MG63 (cell line): Measurements from ENCODE around the gene EPB41L1. TPM values are rescaled to one million over a fixed set of nuclear protein-coding genes. Genes with fewer than 3 reads are reported as not detected.

Experiments used
- DNase-seq: peaks from one replicate; pipeline ENCODE4 v3.0.0-alpha.2; 2020
- H3K27me3 ChIP-seq: fragments of 250-450 bp; sonication (Bioruptor Pico); 2 replicates; pipeline ENCODE4 v1.5.1; 2020; ENCODE audit warnings: mild to moderate bottlenecking, moderate library complexity
- H3K36me3 ChIP-seq: fragments of 250-450 bp; sonication (Bioruptor Pico); 2 replicates; pipeline ENCODE4 v1.5.1; 2020; ENCODE audit warnings: mild to moderate bottlenecking, moderate library complexity
- H3K4me3 ChIP-seq: fragments of 250-450 bp; sonication (Bioruptor Pico); 2 replicates; pipeline ENCODE4 v1.5.1; 2020; ENCODE audit warnings: mild to moderate bottlenecking, moderate library complexity
- H3K9me3 ChIP-seq: fragments of 250-450 bp; sonication (Bioruptor Pico); 2 replicates; pipeline ENCODE4 v1.5.1; 2020; ENCODE audit warnings: mild to moderate bottlenecking, moderate library complexity
- total RNA-seq: library from RNA; depleted of rRNA; stranded (reverse); fragments of >200 nt; shearing (Covaris generic); gene quantifications from 2 replicates; pipeline ENCODE4 v1.2.3, GENCODE V29; 2014; ENCODE audit warnings: low replicate concordance

The EPB41L1 gene
- total RNA-seq, 1 experiment from 2014 or later, result 11.7 TPM

- Histone ChIP-seq H3K27me3 (no peaks in the 10 kb centered on the region), H3K36me3 (no peaks in the 10 kb centered on the region)
Measured at GRCh38 chr20:36170542-36171215, 16.1 kb downstream of the EPB41L1 start.

GRCh38 chr20:36173451-36173933 is 19.0 kb downstream of the EPB41L1 start:
- H3K9me3 ChIP-seq, result no peaks in the 10 kb centered on the region
- DNase-seq, result no peak
- no peaks in the 10 kb centered on the region for H3K36me3 ChIP-seq
- H3K27me3 ChIP-seq, result no peaks in the 10 kb centered on the region
- no peak overlapping the region for H3K4me3 ChIP-seq

More at GRCh38 chr20:36170542-36171215, 16.1 kb downstream of the EPB41L1 start:
- no peak overlapping the region for H3K4me3 ChIP-seq
- no peaks in the 10 kb centered on the region for H3K9me3 ChIP-seq
- DNase-seq, result no peak

GRCh38 chr20:36175016-36175415 is 20.5 kb downstream of the EPB41L1 start:
- H3K9me3 ChIP-seq, result no peaks in the 10 kb centered on the region
- no peak overlapping the region for H3K4me3 ChIP-seq
- H3K36me3 ChIP-seq, result no peaks in the 10 kb centered on the region
- DNase-seq, result no peak
- H3K27me3 ChIP-seq, result no peaks in the 10 kb centered on the region

- no peak for DNase-seq
- H3K4me3 ChIP-seq, result no peak overlapping the region
- no peaks in the 10 kb centered on the region for H3K27me3 ChIP-seq
- H3K9me3 ChIP-seq, result no peaks in the 10 kb centered on the region
- H3K36me3 ChIP-seq, result no peaks in the 10 kb centered on the region
Measured at GRCh38 chr20:36175475-36175995, 21.0 kb downstream of the EPB41L1 start.

DNA sequence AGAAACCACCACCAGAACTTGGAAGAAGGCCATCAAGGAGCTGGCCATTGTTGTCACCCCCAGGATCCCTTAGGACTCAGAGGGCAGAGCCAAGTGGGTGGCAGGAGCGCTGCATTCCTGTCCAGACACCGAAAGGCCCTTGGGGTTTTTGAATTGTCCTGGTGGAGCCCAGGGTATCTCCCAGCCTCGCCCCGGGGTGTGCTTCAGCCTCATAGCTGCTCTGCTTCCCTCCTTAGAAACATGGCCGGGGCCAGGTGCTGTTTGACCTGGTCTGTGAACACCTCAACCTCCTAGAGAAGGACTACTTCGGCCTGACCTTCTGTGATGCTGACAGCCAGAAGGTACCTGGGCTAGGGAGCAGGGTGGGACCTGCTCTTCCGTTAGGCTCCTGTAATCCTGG is 23.2 kb downstream of the EPB41L1 start:
- Histone ChIP-seq H3K9me3 (no peaks in the 10 kb centered on the region), H3K36me3 (no peaks in the 10 kb centered on the region; the same call in 1 of the 2 replicates), H3K4me3 (no peak overlapping the region), H3K27me3 (no peaks in the 10 kb centered on the region)
- no peak for DNase-seq

GRCh38 chr20:36179170-36179945 is 24.8 kb downstream of the EPB41L1 start:
- Histone ChIP-seq H3K27me3 (no peaks in the 10 kb centered on the region), H3K4me3 (no peak overlapping the region), H3K9me3 (no peaks in the 10 kb centered on the region), H3K36me3 (no peaks in the 10 kb centered on the region; the same call in 1 of the 2 replicates)
- DNase-seq, result no peak

- no peak for DNase-seq
- H3K27me3 ChIP-seq, result no peaks in the 10 kb centered on the region
- no peak overlapping the region for H3K4me3 ChIP-seq
- H3K9me3 ChIP-seq, result no peaks in the 10 kb centered on the region
- no peaks in the 10 kb centered on the region; the same call in 1 of the 2 replicates for H3K36me3 ChIP-seq
Measured at GRCh38 chr20:36180323-36180722, 25.8 kb downstream of the EPB41L1 start.

GRCh38 chr20:36181934-36182603 is 27.5 kb downstream of the EPB41L1 start:
- no peaks in the 10 kb centered on the region for H3K9me3 ChIP-seq
- peak; percentile 21 for DNase-seq
- H3K4me3 ChIP-seq, result no peak overlapping the region
- no peaks in the 10 kb centered on the region for H3K27me3 ChIP-seq
- H3K36me3 ChIP-seq, result no peaks in the 10 kb centered on the region; the same call in 1 of the 2 replicates

GRCh38 chr20:36182604-36183154 is 28.1 kb downstream of the EPB41L1 start:
- no peak for DNase-seq
- Histone ChIP-seq H3K4me3 (no peak overlapping the region), H3K27me3 (no peaks in the 10 kb centered on the region), H3K36me3 (no peaks in the 10 kb centered on the region; the same call in 1 of the 2 replicates), H3K9me3 (no peaks in the 10 kb centered on the region)

GRCh38 chr20:36183155-36183944 is 28.8 kb downstream of the EPB41L1 start:
- H3K27me3 ChIP-seq, result no peaks in the 10 kb centered on the region
- DNase-seq, result no peak
- no peak overlapping the region for H3K4me3 ChIP-seq
- no peaks in the 10 kb centered on the region; the same call in 1 of the 2 replicates for H3K36me3 ChIP-seq
- no peaks in the 10 kb centered on the region for H3K9me3 ChIP-seq

DNA sequence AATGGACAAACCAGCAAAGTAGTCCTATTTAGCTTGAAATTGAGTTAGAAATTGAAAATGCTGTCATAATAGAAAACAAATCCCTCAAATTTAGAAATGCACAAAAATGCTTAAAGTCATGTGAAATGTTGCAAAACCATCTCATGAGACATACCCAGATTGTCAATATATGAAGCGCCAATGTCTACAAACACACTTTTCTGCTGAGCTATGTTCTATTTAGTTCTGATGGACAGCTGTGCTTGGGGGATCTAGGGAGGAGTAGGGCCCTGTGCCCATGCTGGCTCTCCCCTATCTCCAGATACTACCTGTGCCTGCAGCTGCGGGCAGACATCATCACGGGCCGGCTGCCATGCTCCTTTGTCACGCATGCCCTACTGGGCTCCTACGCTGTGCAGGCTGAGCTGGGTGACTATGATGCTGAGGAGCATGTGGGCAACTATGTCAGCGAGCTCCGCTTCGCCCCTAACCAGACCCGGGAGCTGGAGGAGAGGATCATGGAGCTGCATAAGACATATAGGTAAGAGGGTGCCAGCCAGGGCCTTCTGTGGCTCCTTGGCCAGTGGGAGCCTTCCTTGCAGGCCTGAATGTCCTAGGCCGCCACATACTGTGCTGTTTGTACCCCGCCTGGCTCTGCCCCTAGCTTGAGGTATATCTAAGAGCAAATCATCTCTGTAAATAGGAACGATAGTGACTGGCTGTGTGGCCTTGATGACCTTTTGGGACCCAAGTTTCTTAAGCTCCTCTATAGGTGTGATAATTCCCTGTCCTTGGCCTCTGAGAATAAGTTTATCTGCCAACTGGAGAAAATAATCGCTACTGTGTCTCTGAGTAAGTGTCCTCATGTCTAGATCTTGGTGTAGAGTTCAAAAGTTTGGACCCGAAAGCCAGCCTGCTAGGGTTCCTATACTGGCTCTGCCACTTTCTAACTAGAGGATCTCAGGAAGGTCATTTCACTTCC is 30.6 kb downstream of the EPB41L1 start:
- Histone ChIP-seq H3K4me3 (no peak overlapping the region), H3K36me3 (peaks cover 2% of the 10 kb centered on the region)

GRCh38 chr20:36193977-36194712 is 39.6 kb downstream of the EPB41L1 start:
- DNase-seq, result no peak
- H3K27me3 ChIP-seq, result no peaks in the 10 kb centered on the region
- H3K9me3 ChIP-seq, result no peaks in the 10 kb centered on the region
- no peak overlapping the region for H3K4me3 ChIP-seq
- no peaks in the 10 kb centered on the region for H3K36me3 ChIP-seq

More for the DNA sequence above, 30.6 kb downstream of the EPB41L1 start:
- Histone ChIP-seq H3K27me3 (no peaks in the 10 kb centered on the region), H3K9me3 (no peaks in the 10 kb centered on the region)
- no peak for DNase-seq

- no peak for DNase-seq
- H3K4me3 ChIP-seq, result no peak overlapping the region
- no peaks in the 10 kb centered on the region for H3K36me3 ChIP-seq
- H3K9me3 ChIP-seq, result no peaks in the 10 kb centered on the region
- H3K27me3 ChIP-seq, result no peaks in the 10 kb centered on the region
Measured at GRCh38 chr20:36196676-36197075, 42.1 kb downstream of the EPB41L1 start.

DNA sequence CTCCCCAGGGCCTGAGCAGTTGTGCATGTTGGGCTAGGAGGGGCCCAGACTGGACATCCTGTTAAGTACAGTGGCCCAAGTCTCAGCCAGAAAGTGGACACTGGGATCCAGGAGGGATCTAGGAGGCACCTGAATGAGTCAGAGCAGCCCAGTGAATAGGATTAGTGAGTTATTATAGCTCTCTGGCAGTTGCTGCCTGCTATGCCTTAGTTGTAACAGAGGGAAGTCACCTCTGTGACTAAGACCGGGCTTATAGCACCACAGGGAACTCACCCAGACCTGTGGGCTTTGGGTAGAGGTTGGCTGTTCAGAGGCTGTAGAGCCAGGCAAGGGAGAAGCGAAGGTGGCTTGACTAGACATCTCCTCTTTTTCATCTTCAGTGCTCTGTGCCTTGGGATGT is 42.7 kb downstream of the EPB41L1 start:
- no peak for DNase-seq
- Histone ChIP-seq H3K27me3 (no peaks in the 10 kb centered on the region), H3K9me3 (no peaks in the 10 kb centered on the region), H3K4me3 (no peak overlapping the region), H3K36me3 (no peaks in the 10 kb centered on the region)
